ENCODE results near the gene AMIGO1.

The AMIGO1 gene

GRCh38 chr1:109509176-109510134 lies at the start of gene AMIGO1:
Gene AMIGO1 (minus strand): TSS chr1:109509727. CDS start chr1:109508912, 815 bp downstream.
- peak; percentile 15 to 53 (median 38) for DNase-seq

DNA sequence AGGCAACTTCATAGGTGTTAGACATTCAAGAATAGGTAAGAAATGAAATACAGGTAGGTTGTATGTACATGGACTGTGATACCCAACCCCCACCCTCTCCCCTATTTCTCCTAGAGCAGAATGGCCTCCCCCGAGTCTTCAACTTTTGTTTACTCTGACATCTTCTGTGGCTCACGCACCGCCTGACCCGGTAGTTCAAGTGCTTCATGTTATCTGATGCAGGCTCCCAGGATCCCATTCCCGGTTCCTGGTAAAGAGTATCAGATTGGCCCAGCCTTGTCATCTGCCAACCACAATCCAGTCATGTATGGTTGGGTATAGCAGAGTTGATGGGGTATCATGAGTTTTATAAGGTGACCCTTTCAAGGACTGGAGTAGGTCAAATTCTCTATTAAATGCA lies 48.0 kb upstream of the AMIGO1 start:
- no peak for DNase-seq

GRCh38 chr1:109556563-109556962 lies 47.0 kb upstream of the AMIGO1 start:
- DNase-seq: no peak

- peak; percentile 87 to 94 (median 92) for DNase-seq
Observed at GRCh38 chr1:109548321-109549267, 39.1 kb upstream of the AMIGO1 start, which contains the start of gene GNAI3. Gene GNAI3 (plus strand): TSS chr1:109548615. CDS start chr1:109548721, 106 bp downstream.

DNA sequence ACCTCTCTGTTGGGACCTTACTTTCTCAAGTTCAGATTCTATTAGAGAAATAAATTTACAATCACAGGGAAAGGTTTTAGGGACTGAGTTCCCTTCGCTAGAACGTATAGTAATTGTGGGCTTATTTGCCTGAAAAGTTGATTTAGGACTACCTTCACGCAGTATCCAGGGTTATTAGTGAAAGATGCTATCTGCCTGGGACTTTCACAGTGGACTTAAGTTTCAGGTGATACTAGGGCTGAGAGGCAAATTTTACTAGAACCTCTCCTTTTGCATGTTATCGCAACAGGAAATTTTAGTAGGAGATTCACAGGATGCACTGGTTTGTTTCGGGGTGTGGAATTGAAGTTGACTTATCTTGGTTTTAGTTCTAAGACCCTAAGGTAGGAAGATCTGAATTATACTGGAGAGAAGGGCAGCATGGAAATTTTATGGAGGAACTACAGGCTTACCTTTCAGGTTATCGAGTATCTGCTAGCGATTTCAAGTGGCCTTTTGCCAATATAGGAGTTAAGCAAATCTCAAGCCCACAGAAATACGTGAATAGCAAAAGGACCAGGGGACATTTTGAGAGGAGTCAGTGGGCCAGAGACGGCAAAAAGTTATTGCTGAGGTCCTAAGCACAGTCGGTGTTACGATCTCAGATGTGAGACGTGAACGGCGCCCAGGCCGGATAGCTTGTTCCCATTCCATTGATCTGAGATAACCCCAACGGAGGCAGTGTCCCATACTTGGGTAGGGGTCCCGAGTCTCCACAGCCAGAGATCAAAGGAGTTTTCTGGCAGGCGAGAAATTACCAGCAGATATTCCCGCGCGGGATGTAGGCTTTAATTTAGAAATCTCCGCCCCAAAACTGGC lies 38.2 kb upstream of the AMIGO1 start:
- DNase-seq: no peak

- peak; percentile 69 to 90 (median 74) for DNase-seq
Observed at GRCh38 chr1:109546311-109547109, 37.0 kb upstream of the AMIGO1 start.

GRCh38 chr1:109543988-109544735 lies 34.6 kb upstream of the AMIGO1 start:
- peak in 1 of 4 experiments; percentile 7 for DNase-seq

GRCh38 chr1:109543283-109543987 lies 33.9 kb upstream of the AMIGO1 start:
- no peak for DNase-seq

- DNase-seq: no peak
Observed at GRCh38 chr1:109542657-109543056, 33.1 kb upstream of the AMIGO1 start.

GRCh38 chr1:109541102-109541501 lies 31.6 kb upstream of the AMIGO1 start:
- DNase-seq: no peak

GRCh38 chr1:109539676-109540075 lies 30.1 kb upstream of the AMIGO1 start, which contains the start of gene GPR61:
Gene GPR61 (plus strand): TSS chr1:109539872. CDS start chr1:109543023, 3,151 bp downstream.
- no peak for DNase-seq

- no peak for DNase-seq
Observed at GRCh38 chr1:109538827-109539555, 29.5 kb upstream of the AMIGO1 start.

DNA sequence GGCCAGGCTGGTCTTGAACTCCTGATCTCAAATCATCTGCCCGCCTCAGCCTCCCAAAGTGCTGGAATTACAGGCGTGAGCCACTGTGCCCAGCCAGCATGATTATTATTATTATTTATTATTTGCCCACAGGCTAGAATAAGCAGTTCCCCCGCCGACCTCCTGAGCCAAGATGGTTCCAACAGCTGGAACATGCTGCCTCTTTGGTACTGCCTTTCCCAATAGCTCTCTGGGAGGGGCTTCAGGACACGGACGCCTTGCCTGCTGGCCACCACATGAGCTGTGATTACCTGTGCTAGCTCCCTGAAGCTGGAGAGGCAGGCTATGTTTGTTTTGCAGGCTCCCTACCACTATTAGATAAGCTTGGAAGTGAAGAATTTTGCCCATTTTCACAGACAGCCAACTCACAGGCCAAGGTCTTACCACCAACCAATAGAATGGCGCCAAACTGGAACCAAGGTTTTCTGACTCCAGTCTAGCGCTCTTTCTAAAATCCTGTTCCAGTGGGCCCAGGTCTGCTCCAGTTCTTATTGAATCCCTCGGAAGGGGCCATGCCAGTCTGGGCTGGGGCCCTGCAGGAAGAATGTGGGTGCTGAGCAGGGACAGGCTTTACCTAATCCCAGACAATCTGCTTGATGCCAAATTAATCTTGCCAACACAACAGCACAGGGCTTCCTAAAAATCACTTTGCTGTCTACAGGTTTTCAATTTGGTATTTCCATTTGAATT lies 28.1 kb upstream of the AMIGO1 start:
- no peak for DNase-seq

GRCh38 chr1:109535971-109536491 lies 26.5 kb upstream of the AMIGO1 start:
- no peak for DNase-seq

DNA sequence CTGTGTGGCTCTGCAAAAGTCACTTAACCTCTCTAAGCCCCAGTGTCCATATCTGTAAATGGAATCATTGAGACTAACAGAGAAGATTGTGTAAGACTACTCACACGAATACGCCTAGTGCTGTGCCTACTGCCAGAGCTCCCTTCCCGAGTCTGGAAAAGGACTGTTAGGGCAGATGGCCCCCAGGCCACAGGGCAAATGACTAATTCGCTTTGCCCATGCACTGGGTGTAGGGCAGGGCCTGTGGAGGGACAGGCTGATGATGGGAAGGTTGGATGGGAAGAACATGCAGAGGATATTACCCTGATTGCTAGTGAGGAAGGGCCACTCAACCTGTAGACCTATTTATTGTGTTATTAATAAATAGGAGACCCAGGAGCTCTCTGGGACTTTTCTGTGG lies 26.0 kb upstream of the AMIGO1 start:
- DNase-seq: no peak

- DNase-seq: no peak
Observed at GRCh38 chr1:109534307-109534858, 24.9 kb upstream of the AMIGO1 start.

- peak; percentile 81 to 92 (median 88) for DNase-seq
Observed at GRCh38 chr1:109532365-109533136, 23.0 kb upstream of the AMIGO1 start.

All from activated CD4-positive, CD25-positive, alpha-beta regulatory T cell (primary cell).